ENCODE measurements around the gene KRT78. TPM values are rescaled to one million over a fixed set of nuclear protein-coding genes. Genes with fewer than 3 reads are reported as not detected.

KRT78 gene
- total RNA-seq, 1 donor from 2014 or later: not detected

DNA sequence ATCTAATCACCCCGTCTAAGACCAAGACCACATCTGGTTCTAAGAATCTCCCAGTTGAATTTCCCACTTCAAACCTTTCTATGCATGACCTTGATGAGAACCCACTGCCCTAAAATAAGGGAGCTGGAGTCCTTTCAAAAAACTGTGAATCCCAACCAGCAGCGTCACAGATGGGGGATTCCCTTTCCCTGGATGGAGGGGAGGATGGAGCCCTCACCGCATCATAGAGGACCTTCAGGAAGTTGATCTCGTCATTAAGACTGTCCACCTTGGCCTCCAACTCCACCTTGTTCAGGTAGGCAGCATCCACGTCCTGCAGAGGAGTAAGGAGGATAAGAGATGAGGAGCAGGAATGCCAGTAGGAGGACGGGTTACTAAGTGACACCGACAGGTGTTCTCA, 39.6 kb downstream of the KRT78 start:
- TF ChIP-seq CTCF (IDR thresholded peaks at IDR 0.05; ENCODE audit: unreplicated experiment): no peak
- Mint-ChIP-seq H3K4me1 (ENCODE audit: low read depth) (peaks cover 6% of the 10 kb centered on the region), H3K36me3 (ENCODE audit: insufficient read depth) (no peaks in the 10 kb centered on the region), H3K9me3 (ENCODE audit: low read depth) (no peaks in the 10 kb centered on the region), H3K27me3 (peaks cover 57% of the 10 kb centered on the region), H3K27ac (no peak overlapping the region), H3K4me3 (ENCODE audit: low read depth) (no peak overlapping the region)
- no peak for DNase-seq (ENCODE audit: low spot score, unreplicated experiment)

- Mint-ChIP-seq H3K27ac (no peak overlapping the region), H3K4me1 (ENCODE audit: low read depth) (peaks cover 3% of the 10 kb centered on the region), H3K4me3 (ENCODE audit: low read depth) (no peak overlapping the region), H3K36me3 (ENCODE audit: insufficient read depth) (no peaks in the 10 kb centered on the region), H3K27me3 (peaks cover 57% of the 10 kb centered on the region), H3K9me3 (ENCODE audit: low read depth) (no peaks in the 10 kb centered on the region)
- no peak for TF ChIP-seq CTCF (IDR thresholded peaks at IDR 0.05; ENCODE audit: unreplicated experiment)
- DNase-seq (ENCODE audit: low spot score, unreplicated experiment): no peak
These were observed 40.1 kb downstream of the KRT78 start for GRCh38 chr12:52808573-52809160.

GRCh38 chr12:52807544-52808470, 41.0 kb downstream of the KRT78 start:
- no peaks in the 10 kb centered on the region for H3K36me3 Mint-ChIP-seq (ENCODE audit: insufficient read depth)
- DNase-seq (ENCODE audit: low spot score, unreplicated experiment): no peak
- no peaks in the 10 kb centered on the region for H3K4me1 Mint-ChIP-seq (ENCODE audit: low read depth)
- no peak overlapping the region for H3K27ac Mint-ChIP-seq
- TF ChIP-seq CTCF (IDR thresholded peaks at IDR 0.05; ENCODE audit: unreplicated experiment): no peak
- no peaks in the 10 kb centered on the region for H3K9me3 Mint-ChIP-seq (ENCODE audit: low read depth)
- no peak overlapping the region for H3K4me3 Mint-ChIP-seq (ENCODE audit: low read depth)
- peaks cover 61% of the 10 kb centered on the region for H3K27me3 Mint-ChIP-seq

- no peak overlapping the region for H3K4me3 Mint-ChIP-seq (ENCODE audit: low read depth)
- no peak overlapping the region for H3K27ac Mint-ChIP-seq
- H3K36me3 Mint-ChIP-seq (ENCODE audit: insufficient read depth): no peaks in the 10 kb centered on the region
- peaks cover 60% of the 10 kb centered on the region for H3K27me3 Mint-ChIP-seq
- TF ChIP-seq CTCF (IDR thresholded peaks at IDR 0.05; ENCODE audit: unreplicated experiment): no peak
- H3K9me3 Mint-ChIP-seq (ENCODE audit: low read depth): no peaks in the 10 kb centered on the region
- H3K4me1 Mint-ChIP-seq (ENCODE audit: low read depth): no peaks in the 10 kb centered on the region
- DNase-seq (ENCODE audit: low spot score, unreplicated experiment): no peak
These were observed 41.8 kb downstream of the KRT78 start for GRCh38 chr12:52806821-52807543.

GRCh38 chr12:52806169-52806811, 42.5 kb downstream of the KRT78 start:
- H3K27me3 Mint-ChIP-seq: peaks cover 57% of the 10 kb centered on the region

More at GRCh38 chr12:52806169-52806811, 42.5 kb downstream of the KRT78 start:
- Mint-ChIP-seq H3K36me3 (ENCODE audit: insufficient read depth) (no peaks in the 10 kb centered on the region), H3K9me3 (ENCODE audit: low read depth) (no peaks in the 10 kb centered on the region), H3K4me1 (ENCODE audit: low read depth) (no peaks in the 10 kb centered on the region), H3K27ac (no peak overlapping the region), H3K4me3 (ENCODE audit: low read depth) (no peak overlapping the region)
- DNase-seq (ENCODE audit: low spot score, unreplicated experiment): no peak
- no peak for TF ChIP-seq CTCF (IDR thresholded peaks at IDR 0.05; ENCODE audit: unreplicated experiment)
